Esophagus muscularis mucosa (tissue), 4 donors: ENCODE data around the gene PPM1F. TPM values are rescaled to one million over a fixed set of nuclear protein-coding genes. Genes with fewer than 3 reads are reported as not detected.

Experiments
- DNase-seq: peaks from one replicate; pipeline ENCODE4 v3.0.0-alpha.2; 2017; ENCODE audit errors: extremely low spot score
- H3K27ac ChIP-seq, 4 donors: fragments of 200-600 bp; sonication (generic); replicated peaks in 1 of 4; 1 replicate in 3 of 4; 2 replicates in 1 of 4; pipeline ENCODE4 v1.5.1; 2016 to 2019; ENCODE audit warnings: mild to moderate bottlenecking in 1 of 4
- H3K27me3 ChIP-seq, 4 donors: fragments of 200-600 bp; sonication (generic); one replicate each; pipeline versions ENCODE4 v1.5.1 to v1.6.0; 2016 to 2019
- H3K36me3 ChIP-seq, 4 donors: fragments of 200-600 bp; sonication (generic); one replicate each; pipeline ENCODE4 v1.5.1; 2016 to 2019
- H3K4me1 ChIP-seq, 4 donors: fragments of 200-600 bp; sonication (generic); one replicate each; pipeline ENCODE4 v1.5.1; 2016 to 2019
- H3K4me3 ChIP-seq, 4 donors: fragments of 200-600 bp; sonication (generic); 1 replicate in 2 of 4; 2 replicates in 2 of 4; pipeline ENCODE4 v1.5.1; 2016 to 2019; ENCODE audit warnings: mild to moderate bottlenecking in 4 of 4, moderate library complexity in 1 of 4
- H3K9me3 ChIP-seq, 4 donors: fragments of 200-600 bp; sonication (generic); 1 replicate in 3 of 4; 2 replicates in 1 of 4; pipeline ENCODE4 v1.5.1; 2016 to 2019
- CTCF ChIP-seq, 3 experiments: fragments of 200-600 bp in 2 of 3; fragments of 450-650 bp in 1 of 3; sonication (generic) in 2 of 3; IDR thresholded peaks; one replicate each; pipeline ENCODE4 v1.5.1; 2017 to 2019; ENCODE audit warnings: antibody characterized with exemption in 3 of 3, mild to moderate bottlenecking in 2 of 3, moderate library complexity in 1 of 3
- EP300 ChIP-seq: sonication (generic); formaldehyde crosslinking; IDR thresholded peaks from one replicate; pipeline ENCODE4 v1.6.1; 2017; ENCODE audit warnings: antibody characterized with exemption
- POLR2A ChIP-seq: fragments of 450-650 bp; IDR thresholded peaks from one replicate; pipeline ENCODE4 v1.6.1; 2017; ENCODE audit warnings: antibody characterized with exemption, moderate library complexity, mild to moderate bottlenecking, low read depth
- POLR2AphosphoS5 ChIP-seq, 2 donors: sonication (generic); formaldehyde crosslinking; IDR thresholded peaks; one replicate each; pipeline ENCODE4 v1.6.1; 2017; ENCODE audit warnings: antibody characterized with exemption in 2 of 2
- WGBS: methylation state at CpG from one replicate; pipeline ENCODE4 v1.1.5; 2018; 5-methylcytosine and 5-hydroxymethylcytosine counted together
- intact Hi-C: fragments of 100-400 bp; cut with DNase I; formaldehyde crosslinking; loops from one replicate; pipeline ENCODE4 v1.15.1; 2023
- total RNA-seq, 4 donors: library from RNA; depleted of rRNA; stranded (reverse); fragments of >200 nt; gene quantifications; one replicate each; pipeline versions ENCODE4 v1.1.0 to v1.2.1, GENCODE V29; 2016

The PPM1F gene
- 10 to 100 TPM; 30.3 to 88.5 (median 74.1) TPM for total RNA-seq

- 32% methylated on average over 21 of the region's 58 CpGs for WGBS
- H3K27me3 ChIP-seq = no peaks in the 10 kb centered on the region
- peaks cover 0 to 3% (median 2%) of the 10 kb centered on the region in 4 donors for H3K36me3 ChIP-seq
- H3K27ac ChIP-seq = peak within 1 kb of the TSS; percentile 66 to 86 (median 77)
- intact Hi-C loops = loop anchor here (2.0 kb wide), 2 partner anchors 14 to 240 kb away; no protein-coding TSS in a partner anchor
- H3K4me3 ChIP-seq = peak within 1 kb of the TSS; percentile 75 to 87 (median 76)
- TF ChIP-seq CTCF (IDR thresholded peaks at IDR 0.05) = peak; percentile 95 to 99 (median 98)
- TF ChIP-seq POLR2A = no peak
- TF ChIP-seq EP300 = no peak
- TF ChIP-seq POLR2AphosphoS5 (IDR thresholded peaks at IDR 0.05) = peak; percentile 22 to 29
- DNase-seq = peak; percentile 93
- H3K4me1 ChIP-seq = peaks cover 37 to 49% (median 47%) of the 10 kb centered on the region in 4 donors
- no peaks in the 10 kb centered on the region for H3K9me3 ChIP-seq
These were observed at the start of gene PPM1F for GRCh38 chr22:21952586-21953571. Gene PPM1F (minus strand): TSS chr22:21952848. CDS start chr22:21946048, 6,800 bp downstream.

DNA sequence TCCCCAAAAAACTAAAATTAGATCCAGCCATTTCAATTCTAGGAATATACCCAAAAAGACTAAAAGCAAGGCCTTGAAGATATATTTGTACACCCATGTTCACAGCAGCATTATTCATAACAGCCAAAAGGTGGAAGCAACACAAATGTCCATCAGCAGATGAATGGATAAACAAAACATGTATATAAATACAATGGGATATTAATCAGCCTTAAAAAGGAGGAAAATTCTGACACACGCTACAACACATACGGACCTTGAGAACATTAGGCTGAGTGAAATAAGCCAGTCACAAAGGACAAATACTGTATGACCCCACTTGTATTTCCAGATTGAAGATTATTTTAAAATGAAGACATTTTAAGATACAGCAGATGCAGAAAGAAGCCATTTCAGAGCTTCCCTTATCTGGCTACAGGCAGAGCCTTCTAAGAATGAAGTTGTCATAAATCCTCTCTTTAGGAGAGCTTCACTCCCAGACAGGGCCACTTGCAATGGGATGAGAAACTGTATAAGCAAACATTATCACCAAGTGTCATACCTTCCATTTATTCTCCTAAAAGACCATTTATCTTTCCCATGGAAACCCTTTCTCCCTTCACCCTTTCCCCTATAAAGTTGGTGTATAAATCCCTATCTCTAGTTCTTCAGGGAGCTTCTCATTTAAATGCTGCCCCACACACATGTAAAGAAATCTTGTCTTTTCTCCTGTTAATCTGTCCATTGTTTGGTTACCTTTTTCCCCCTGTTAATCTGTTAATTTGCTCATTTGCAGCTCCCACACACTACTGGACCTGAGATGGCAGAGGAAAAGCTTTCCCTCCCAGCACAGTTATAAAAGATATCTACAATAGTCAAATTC is 49.2 kb upstream of the PPM1F start:
- Histone ChIP-seq H3K36me3 (no peaks in the 10 kb centered on the region), H3K27me3 (no peaks in the 10 kb centered on the region), H3K4me3 (no peak overlapping the region), H3K9me3 (no peaks in the 10 kb centered on the region), H3K27ac (no peak overlapping the region), H3K4me1 (no peaks in the 10 kb centered on the region)
- 72% methylated on average over 2 of the region's 2 CpGs for WGBS
- no peak for TF ChIP-seq POLR2AphosphoS5 (IDR thresholded peaks at IDR 0.05)
- TF ChIP-seq EP300 = no peak
- no peak for TF ChIP-seq POLR2A
- TF ChIP-seq CTCF (IDR thresholded peaks at IDR 0.05) = no peak
- intact Hi-C loops = no loop called here
- DNase-seq = no peak

- Histone ChIP-seq H3K27ac (no peak overlapping the region), H3K27me3 (no peaks in the 10 kb centered on the region), H3K4me3 (no peak overlapping the region), H3K9me3 (no peaks in the 10 kb centered on the region), H3K36me3 (no peaks in the 10 kb centered on the region), H3K4me1 (no peaks in the 10 kb centered on the region)
- no peak for DNase-seq
- WGBS = 83% methylated on average over 7 of the region's 7 CpGs
- TF ChIP-seq POLR2AphosphoS5 (IDR thresholded peaks at IDR 0.05) = no peak
- TF ChIP-seq EP300 = no peak
- no peak for TF ChIP-seq POLR2A
- no peak for TF ChIP-seq CTCF (IDR thresholded peaks at IDR 0.05)
- intact Hi-C loops = no loop called here
These were observed 46.1 kb upstream of the PPM1F start for GRCh38 chr22:21998595-21999247.

GRCh38 chr22:21996175-21996720 is 43.6 kb upstream of the PPM1F start:
- Histone ChIP-seq H3K4me1 (no peaks in the 10 kb centered on the region), H3K9me3 (no peaks in the 10 kb centered on the region), H3K27me3 (peaks cover 0 to 9% (median 0%) of the 10 kb centered on the region in 4 donors), H3K36me3 (no peaks in the 10 kb centered on the region), H3K27ac (no peak overlapping the region), H3K4me3 (no peak overlapping the region)
- DNase-seq = no peak
- intact Hi-C loops = no loop called here
- TF ChIP-seq POLR2AphosphoS5 (IDR thresholded peaks at IDR 0.05) (no peak), EP300 (no peak), CTCF (IDR thresholded peaks at IDR 0.05) (no peak)
- WGBS = 73% methylated on average over 5 of the region's 5 CpGs
